Fibroblast of lung (primary cell): Measurements from ENCODE around the gene NFIC. TPM values are rescaled to one million over a fixed set of nuclear protein-coding genes. Genes with fewer than 3 reads are reported as not detected.

Experiments used
- DNase-seq, 2 donors: peaks; one replicate each; pipeline versions ENCODE4 v3.0.0 to v3.0.0-alpha.2; 2010; ENCODE audit warnings: low read depth in 2 of 2
- H2AFZ ChIP-seq: 2 replicates; pipeline ENCODE4 v1.5.1; 2012; ENCODE audit warnings: low read length, control low read depth, inconsistent platforms
- H3K27ac ChIP-seq: 2 replicates; pipeline ENCODE4 v1.5.1; 2011; ENCODE audit warnings: low read length, control low read depth; ENCODE audit not compliant: insufficient read depth
- H3K27me3 ChIP-seq: 2 replicates; pipeline ENCODE4 v1.5.1; 2011; ENCODE audit warnings: mild to moderate bottlenecking, low read length; ENCODE audit not compliant: control insufficient read depth, insufficient read depth
- H3K36me3 ChIP-seq: 2 replicates; pipeline ENCODE4 v1.5.1; 2011; ENCODE audit warnings: low read length; ENCODE audit not compliant: control insufficient read depth, insufficient read depth
- H3K4me1 ChIP-seq: 2 replicates; pipeline ENCODE4 v1.5.1; 2011; ENCODE audit warnings: low read length; ENCODE audit not compliant: control insufficient read depth, insufficient read depth; ENCODE audit errors: extremely low read depth
- H3K4me2 ChIP-seq: 2 replicates; pipeline ENCODE4 v1.5.1; 2011; ENCODE audit warnings: low read length, control low read depth; ENCODE audit not compliant: insufficient read depth; ENCODE audit errors: extremely low read depth
- H3K4me3 ChIP-seq, 4 experiments: fragments of 200-600 bp in 1 of 4; sonication (generic) in 1 of 4; replicated peaks in 1 of 4; 2 replicates each; pipeline ENCODE4 v1.5.1; 2011 to 2016; ENCODE audit warnings: low read length in 4 of 4, low read depth in 3 of 4, mild to moderate bottlenecking in 3 of 4, control low read depth in 2 of 4, inconsistent platforms in 1 of 4, mixed read lengths in 1 of 4; ENCODE audit not compliant: insufficient read depth in 1 of 4; ENCODE audit errors: control extremely low read depth in 1 of 4
- H3K79me2 ChIP-seq: 2 replicates; pipeline ENCODE4 v1.5.1; 2012; ENCODE audit warnings: mild to moderate bottlenecking, low read length, inconsistent platforms; ENCODE audit not compliant: control insufficient read depth, insufficient read depth
- H3K9ac ChIP-seq: 2 replicates; pipeline ENCODE4 v1.5.1; 2011; ENCODE audit warnings: mild to moderate bottlenecking, low read length, control low read depth; ENCODE audit not compliant: insufficient read depth
- H3K9me3 ChIP-seq: 2 replicates; pipeline ENCODE4 v1.5.1; 2012; ENCODE audit warnings: low read depth, low read length; ENCODE audit not compliant: control insufficient read depth, insufficient read depth
- H4K20me1 ChIP-seq: 2 replicates; pipeline ENCODE4 v1.5.1; 2011; ENCODE audit warnings: low read length; ENCODE audit not compliant: control insufficient read depth, insufficient read depth; ENCODE audit errors: extremely low read depth
- CTCF ChIP-seq, 2 donors: IDR thresholded peaks in 1 of 2; conservative IDR thresholded peaks in 1 of 2; 1 replicate in 1 of 2; 2 replicates in 1 of 2; pipeline ENCODE4 v1.5.1; 2011 to 2012; ENCODE audit warnings: low read length in 2 of 2, control low read depth in 1 of 2, inconsistent platforms in 1 of 2, low read depth in 1 of 2, mild to moderate bottlenecking in 1 of 2
- EZH2 ChIP-seq: IDR thresholded peaks from 2 replicates; pipeline ENCODE4 v1.5.1; 2012; ENCODE audit warnings: low read length, control low read depth, mild to moderate bottlenecking; ENCODE audit errors: missing control alignments
- polyA plus RNA-seq, 2 donors: library from polyadenylated mRNA; depleted of rRNA in 1 of 2; stranded (reverse) in 1 of 2; unstranded in 1 of 2; fragments of >200 nt; gene quantifications; 2 replicates each; pipeline ENCODE4 v1.2.1, GENCODE V29; 2011 to 2012; ENCODE audit warnings: missing spikeins in 1 of 2
- total RNA-seq: library from RNA; depleted of rRNA; stranded (reverse); fragments of >200 nt; gene quantifications from 2 replicates; pipeline ENCODE4 v1.2.1, GENCODE V29; 2014

Gene NFIC
- total and polyA plus RNA-seq, 2 donors (not counting 1 experiment from before 2014, with no cell fraction given) = 7.9 to 66.4 TPM

- no peak overlapping the region for H2AFZ ChIP-seq
- H3K79me2 ChIP-seq = peaks cover 82% of the 10 kb centered on the region
- no peak overlapping the region for H3K4me3 ChIP-seq
- no peak overlapping the region for H3K4me2 ChIP-seq
- no peak for DNase-seq
- H3K27me3 ChIP-seq = no peaks in the 10 kb centered on the region
- H3K9ac ChIP-seq = no peak overlapping the region
- H4K20me1 ChIP-seq = no peaks in the 10 kb centered on the region
- H3K36me3 ChIP-seq = peaks cover 11% of the 10 kb centered on the region
- no peaks in the 10 kb centered on the region for H3K9me3 ChIP-seq
- TF ChIP-seq CTCF (conservative IDR thresholded peaks at IDR 0.05 in 1 of 2, IDR thresholded peaks at IDR 0.05 in 1 of 2; ENCODE audit: low read depth in 1 of 2, low read length in 2 of 2) (no peak), EZH2 (no peak)
- no peak overlapping the region for H3K27ac ChIP-seq
- peaks cover 18% of the 10 kb centered on the region for H3K4me1 ChIP-seq
Observed at GRCh38 chr19:3518255-3518654, 151.9 kb downstream of the NFIC start.

GRCh38 chr19:3518659-3519058, 152.3 kb downstream of the NFIC start:
- H3K27me3 ChIP-seq = no peaks in the 10 kb centered on the region
- no peak overlapping the region for H3K4me3 ChIP-seq
- H3K79me2 ChIP-seq = peaks cover 78% of the 10 kb centered on the region
- no peaks in the 10 kb centered on the region for H3K9me3 ChIP-seq
- no peak for TF ChIP-seq CTCF (conservative IDR thresholded peaks at IDR 0.05 in 1 of 2, IDR thresholded peaks at IDR 0.05 in 1 of 2; ENCODE audit: low read depth in 1 of 2, low read length in 2 of 2)
- TF ChIP-seq EZH2 = no peak
- no peaks in the 10 kb centered on the region for H4K20me1 ChIP-seq
- H3K4me2 ChIP-seq = no peak overlapping the region
- H2AFZ ChIP-seq = no peak overlapping the region
- H3K36me3 ChIP-seq = peaks cover 15% of the 10 kb centered on the region
- H3K27ac ChIP-seq = no peak overlapping the region
- H3K9ac ChIP-seq = no peak overlapping the region
- no peak for DNase-seq
- peaks cover 18% of the 10 kb centered on the region for H3K4me1 ChIP-seq

Other genes starting within 250 kb of the NFIC start
- gene GNA15, start 230.6 kb upstream of the NFIC start, total RNA-seq = not detected in 2 replicates
- gene GNA15, start 230.6 kb upstream of the NFIC start, polyA plus RNA-seq = not detected in 2 replicates
- not detected in 2 replicates for gene S1PR4, start 187.8 kb upstream of the NFIC start, total RNA-seq
- gene S1PR4, start 187.8 kb upstream of the NFIC start, polyA plus RNA-seq = not detected in 2 replicates
- 24.4 and 35.8 TPM in 2 replicates for gene NCLN, start 180.7 kb upstream of the NFIC start, total RNA-seq
- 33.0 and 52.5 TPM in 2 replicates for gene NCLN, start 180.7 kb upstream of the NFIC start, polyA plus RNA-seq
- under 0.01 TPM in 1 of 2 replicates, not detected in the other for gene CELF5, start 141.9 kb upstream of the NFIC start, total RNA-seq
- not detected in 2 replicates for gene CELF5, start 141.9 kb upstream of the NFIC start, polyA plus RNA-seq
- gene SMIM24, start 113.9 kb downstream of the NFIC start, total RNA-seq = not detected in 2 replicates
- gene SMIM24, start 113.9 kb downstream of the NFIC start, polyA plus RNA-seq = not detected in 2 replicates
- gene SMIM44, start 116.9 kb downstream of the NFIC start, total RNA-seq = not detected in 2 replicates
- gene SMIM44, start 116.9 kb downstream of the NFIC start, polyA plus RNA-seq = not detected in 2 replicates
- 10.1 and 10.3 TPM in 2 replicates for gene DOHH, start 134.1 kb downstream of the NFIC start, total RNA-seq
- 4.1 and 5.0 TPM in 2 replicates for gene DOHH, start 134.1 kb downstream of the NFIC start, polyA plus RNA-seq
- gene FZR1, start 139.7 kb downstream of the NFIC start, total RNA-seq = 19.3 and 38.0 TPM in 2 replicates
- gene FZR1, start 139.7 kb downstream of the NFIC start, polyA plus RNA-seq = 15.0 and 21.3 TPM in 2 replicates
- gene TEKTIP1, start 172.6 kb downstream of the NFIC start, total RNA-seq = not detected in 2 replicates
- gene TEKTIP1, start 172.6 kb downstream of the NFIC start, polyA plus RNA-seq = not detected in 2 replicates
- gene MFSD12, start 191.0 kb downstream of the NFIC start, total RNA-seq = 69.9 and 79.9 TPM in 2 replicates
- gene MFSD12, start 191.0 kb downstream of the NFIC start, polyA plus RNA-seq = 19.9 and 20.6 TPM in 2 replicates
- gene HMG20B, start 206.4 kb downstream of the NFIC start, total RNA-seq = 55.5 and 63.6 TPM in 2 replicates
- 27.3 and 30.1 TPM in 2 replicates for gene HMG20B, start 206.4 kb downstream of the NFIC start, polyA plus RNA-seq
- under 0.01 TPM in 2 replicates for gene GIPC3, start 218.9 kb downstream of the NFIC start, total RNA-seq
- 0.20 and 0.60 TPM in 2 replicates for gene GIPC3, start 218.9 kb downstream of the NFIC start, polyA plus RNA-seq
- gene TBXA2R, start 240.3 kb downstream of the NFIC start, total RNA-seq = 0.77 and 1.8 TPM in 2 replicates
- 1.1 and 1.3 TPM in 2 replicates for gene TBXA2R, start 240.3 kb downstream of the NFIC start, polyA plus RNA-seq